Endothelial cell of umbilical vein (primary cell): Measurements from ENCODE around the gene PFKFB3. TPM values are rescaled to one million over a fixed set of nuclear protein-coding genes. Genes with fewer than 3 reads are reported as not detected.

Experiments
- BruUV-seq: library from RNA; stranded (reverse); fragments of 400-500 nt; replicated peaks from 2 replicates; lab custom pipeline; 2021; lab: Mats Ljungman, UMichigan
- CTCF ChIA-PET: fragments of 300-600, 350-600 bp; sonication (Branson Sonifier 250); formaldehyde crosslinking; loops from one replicate; lab custom pipeline; 2021; ENCODE audit warnings: antibody characterized with exemption, inconsistent platforms; lab: Charles Lee
- POLR2A ChIA-PET: fragments of 300-600, 350-600 bp; sonication (Branson Sonifier 250); formaldehyde crosslinking; loops from one replicate; lab custom pipeline; 2021; ENCODE audit warnings: antibody characterized with exemption, inconsistent platforms; lab: Charles Lee
- DNase-seq: peaks from one replicate; pipeline ENCODE4 v3.0.0-alpha.2; 2011; ENCODE audit warnings: low read depth, low spot score
- FAIRE-seq: peaks from 2 replicates; lab custom pipeline; 2011; peaks lifted over from hg19 to GRCh38; lab: Jason Lieb, UNC
- H2AFZ ChIP-seq: 2 replicates; pipeline ENCODE4 v1.6.0; 2012; ENCODE audit warnings: low read depth, low read length, control low read depth, inconsistent platforms
- H3K27ac ChIP-seq: 2 replicates; pipeline ENCODE4 v1.5.1; 2011; ENCODE audit warnings: low read depth, mild to moderate bottlenecking, control low read depth, low read length, moderate library complexity; ENCODE audit not compliant: insufficient read depth
- H3K27me3 ChIP-seq, 2 experiments: 2 replicates each; pipeline versions ENCODE4 v1.6.0 to v1.6.1; 2011; ENCODE audit warnings: low read length in 2 of 2, mixed read lengths in 1 of 2; ENCODE audit not compliant: control insufficient read depth in 2 of 2, insufficient read depth in 2 of 2
- H3K36me3 ChIP-seq, 2 experiments: 2 replicates in 1 of 2; 3 replicates in 1 of 2; pipeline ENCODE4 v1.5.1; 2011; ENCODE audit warnings: low read length in 2 of 2, mild to moderate bottlenecking in 1 of 2, moderate library complexity in 1 of 2; ENCODE audit not compliant: control insufficient read depth in 2 of 2, insufficient read depth in 2 of 2; ENCODE audit errors: extremely low read depth in 1 of 2
- H3K4me1 ChIP-seq: 3 replicates; pipeline ENCODE4 v1.5.1; 2011; ENCODE audit warnings: mild to moderate bottlenecking, low read length; ENCODE audit not compliant: control insufficient read depth, insufficient read depth; ENCODE audit errors: extremely low read depth
- H3K4me2 ChIP-seq: 2 replicates; pipeline ENCODE4 v1.6.1; 2011; ENCODE audit warnings: low read length, control low read depth, mixed read lengths; ENCODE audit not compliant: insufficient read depth
- H3K4me3 ChIP-seq, 3 experiments: fragments of 200-600 bp in 1 of 3; sonication (generic), shearing (Covaris generic) in 1 of 3; replicated peaks in 1 of 3; 2 replicates each; pipeline ENCODE4 v1.5.1; 2011 to 2016; ENCODE audit warnings: control low read depth in 3 of 3, low read length in 3 of 3, mild to moderate bottlenecking in 2 of 3, inconsistent platforms in 1 of 3, low read depth in 1 of 3, moderate library complexity in 1 of 3; ENCODE audit not compliant: insufficient read depth in 1 of 3
- H3K79me2 ChIP-seq: 2 replicates; pipeline ENCODE4 v1.6.0; 2012; ENCODE audit warnings: low read length, inconsistent platforms; ENCODE audit not compliant: control insufficient read depth, insufficient read depth
- H3K9ac ChIP-seq: replicated peaks from 2 replicates; pipeline ENCODE3; 2011; ENCODE audit warnings: low read length, control low read depth; ENCODE audit not compliant: insufficient read depth; ENCODE audit errors: extremely low read depth
- H3K9me1 ChIP-seq: replicated peaks from 3 replicates; pipeline ENCODE4 v1.6.0; 2011; ENCODE audit warnings: mild to moderate bottlenecking, low read length; ENCODE audit not compliant: control insufficient read depth, insufficient read depth; ENCODE audit errors: extremely low read depth
- H3K9me3 ChIP-seq: replicated peaks from 2 replicates; pipeline ENCODE4 v1.5.1; 2012; ENCODE audit warnings: low read length, inconsistent platforms; ENCODE audit not compliant: control insufficient read depth, insufficient read depth
- H4K20me1 ChIP-seq: replicated peaks from 2 replicates; pipeline ENCODE3; 2011; ENCODE audit warnings: mild to moderate bottlenecking, low read length; ENCODE audit not compliant: control insufficient read depth, insufficient read depth; ENCODE audit errors: extremely low read depth
- EZH2 ChIP-seq: IDR thresholded peaks from 2 replicates; pipeline ENCODE4 v1.6.1; 2012; ENCODE audit warnings: borderline replicate concordance, low read depth, mild to moderate bottlenecking, moderate library complexity, low read length, inconsistent platforms; ENCODE audit not compliant: severe bottlenecking
- FOS ChIP-seq: IDR thresholded peaks from 2 replicates; pipeline ENCODE4 v1.6.1; 2011; ENCODE audit warnings: mild to moderate bottlenecking, low read length, moderate library complexity, borderline replicate concordance; ENCODE audit not compliant: insufficient read depth
- GATA2 ChIP-seq: IDR thresholded peaks from 2 replicates; pipeline ENCODE4 v1.7.0; 2011; ENCODE audit warnings: low read depth, mild to moderate bottlenecking, moderate library complexity, mixed read lengths, low read length; ENCODE audit not compliant: insufficient read length, insufficient read depth
- JUN ChIP-seq: IDR thresholded peaks from 2 replicates; pipeline ENCODE4 v1.6.1; 2011; ENCODE audit warnings: borderline replicate concordance, low read depth; ENCODE audit not compliant: insufficient read length, insufficient read depth
- MYC ChIP-seq: IDR thresholded peaks from one replicate; pipeline ENCODE4 v1.6.1; 2011; ENCODE audit warnings: mild to moderate bottlenecking, low read depth, low read length
- POLR2A ChIP-seq: IDR thresholded peaks from 2 replicates; pipeline ENCODE4 v1.6.1; 2012; ENCODE audit warnings: low read depth, mild to moderate bottlenecking, control low read depth, low read length
- POLR2AphosphoS5 ChIP-seq: IDR thresholded peaks from 2 replicates; pipeline ENCODE4 v1.6.1; 2012; ENCODE audit warnings: low read depth, mild to moderate bottlenecking, control low read depth, low read length, moderate library complexity; ENCODE audit not compliant: insufficient read depth
- dilution Hi-C: fragments of 300-500 bp; cut with MboI; formaldehyde crosslinking; loops from one replicate; pipeline ENCODE4 v1.15.0; 2019; ENCODE audit warnings: low sequenced_read_pairs; ENCODE audit not compliant: extremely low pct_ligation_motif_present
- intact Hi-C: fragments of 100-400 bp; cut with micrococcal nuclease; formaldehyde crosslinking; loops from one replicate; pipeline ENCODE4 v1.10.0; 2022
- polyA plus RNA-seq, 4 experiments: library from polyadenylated mRNA; depleted of rRNA in 3 of 4; stranded (reverse) in 3 of 4; unstranded in 1 of 4; fragments of >200 nt; gene quantifications; 2 replicates each; pipeline versions ENCODE4 v1.2.1 to v1.2.3, GENCODE V29; 2011 to 2012; ENCODE audit warnings: missing spikeins in 1 of 4
- total RNA-seq: library from RNA; stranded (reverse); gene quantifications from 2 replicates; pipeline ENCODE4 v1.2.3, GENCODE V29; 2021
- TF ChIP-seq, protein P1 (sequence below), 2 donors: IDR thresholded peaks; 1 replicate in 1 of 2; 2 replicates in 1 of 2; pipeline ENCODE4 v1.5.1; 2011; ENCODE audit warnings: low read length in 2 of 2, mild to moderate bottlenecking in 2 of 2, moderate library complexity in 2 of 2, control low read depth in 1 of 2, inconsistent platforms in 1 of 2, low read depth in 1 of 2; ENCODE audit not compliant: insufficient read depth in 1 of 2; ENCODE audit errors: extremely low read depth in 1 of 2
- TF ChIP-seq, protein P2 (sequence below): IDR thresholded peaks from 2 replicates; pipeline ENCODE4 v1.6.1; 2011; ENCODE audit not compliant: insufficient read depth, insufficient read length

The PFKFB3 gene
- total and polyA plus RNA-seq, 2 donors (not counting 3 experiments of a cell fraction or from before 2014, with no cell fraction given): 15.8 to 33.7 TPM

DNA sequence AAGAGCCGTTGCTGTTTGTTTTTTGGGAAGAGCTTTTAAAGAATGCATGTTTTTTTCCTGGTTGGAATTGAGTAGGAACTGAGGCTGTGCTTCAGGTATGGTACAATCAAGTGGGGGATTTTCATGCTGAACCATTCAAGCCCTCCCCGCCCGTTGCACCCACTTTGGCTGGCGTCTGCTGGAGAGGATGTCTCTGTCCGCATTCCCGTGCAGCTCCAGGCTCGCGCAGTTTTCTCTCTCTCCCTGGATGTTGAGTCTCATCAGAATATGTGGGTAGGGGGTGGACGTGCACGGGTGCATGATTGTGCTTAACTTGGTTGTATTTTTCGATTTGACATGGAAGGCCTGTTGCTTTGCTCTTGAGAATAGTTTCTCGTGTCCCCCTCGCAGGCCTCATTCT, 31.6 kb downstream of the PFKFB3 start:
- Histone ChIP-seq H3K4me2 (no peak overlapping the region), H3K4me1 (peaks cover 6% of the 10 kb centered on the region), H4K20me1 (no peaks in the 10 kb centered on the region), H3K27ac (no peak overlapping the region), H3K9me1 (no peaks in the 10 kb centered on the region), H3K27me3 (no peaks in the 10 kb centered on the region), H3K9me3 (no peaks in the 10 kb centered on the region), H3K9ac (no peak overlapping the region), H3K4me3 (no peak overlapping the region), H3K36me3 (peaks cover 4 to 29% of the 10 kb centered on the region in 2 experiments), H2AFZ (no peak overlapping the region), H3K79me2 (no peaks in the 10 kb centered on the region)
- intact Hi-C loops (no loop called here), dilution Hi-C loops (no loop called here)
- POLR2A ChIA-PET: no interaction called here
- CTCF ChIA-PET: interaction anchor here (1.1 to 2.3 kb wide), 2 partner anchors 11 to 167 kb away, joined by 5 to 9 read pairs; no protein-coding TSS in a partner anchor
- no peak for DNase-seq
- TF ChIP-seq, protein P1, sequence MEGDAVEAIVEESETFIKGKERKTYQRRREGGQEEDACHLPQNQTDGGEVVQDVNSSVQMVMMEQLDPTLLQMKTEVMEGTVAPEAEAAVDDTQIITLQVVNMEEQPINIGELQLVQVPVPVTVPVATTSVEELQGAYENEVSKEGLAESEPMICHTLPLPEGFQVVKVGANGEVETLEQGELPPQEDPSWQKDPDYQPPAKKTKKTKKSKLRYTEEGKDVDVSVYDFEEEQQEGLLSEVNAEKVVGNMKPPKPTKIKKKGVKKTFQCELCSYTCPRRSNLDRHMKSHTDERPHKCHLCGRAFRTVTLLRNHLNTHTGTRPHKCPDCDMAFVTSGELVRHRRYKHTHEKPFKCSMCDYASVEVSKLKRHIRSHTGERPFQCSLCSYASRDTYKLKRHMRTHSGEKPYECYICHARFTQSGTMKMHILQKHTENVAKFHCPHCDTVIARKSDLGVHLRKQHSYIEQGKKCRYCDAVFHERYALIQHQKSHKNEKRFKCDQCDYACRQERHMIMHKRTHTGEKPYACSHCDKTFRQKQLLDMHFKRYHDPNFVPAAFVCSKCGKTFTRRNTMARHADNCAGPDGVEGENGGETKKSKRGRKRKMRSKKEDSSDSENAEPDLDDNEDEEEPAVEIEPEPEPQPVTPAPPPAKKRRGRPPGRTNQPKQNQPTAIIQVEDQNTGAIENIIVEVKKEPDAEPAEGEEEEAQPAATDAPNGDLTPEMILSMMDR (IDR thresholded peaks at IDR 0.05; ENCODE audit: extremely low read depth in 1 of 2, insufficient read depth in 1 of 2, low read depth in 1 of 2, low read length in 2 of 2): no peak
- TF ChIP-seq FOS (no peak), POLR2AphosphoS5 (no peak), POLR2A (no peak), GATA2 (no peak), MYC (no peak), EZH2 (no peak), JUN (no peak)
- TF ChIP-seq, protein P2, sequence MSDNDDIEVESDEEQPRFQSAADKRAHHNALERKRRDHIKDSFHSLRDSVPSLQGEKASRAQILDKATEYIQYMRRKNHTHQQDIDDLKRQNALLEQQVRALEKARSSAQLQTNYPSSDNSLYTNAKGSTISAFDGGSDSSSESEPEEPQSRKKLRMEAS: no peak
- no peak for FAIRE-seq
- BruUV-seq: TSS peak; percentile 24
